GM18511 (cell line): Measurements from ENCODE around the gene HSPE1.
"Not testable (repeated sequence)": the region's sequence is repeated elsewhere in the genome, so short reads cannot be mapped to it uniquely, and the experiment has no call there.

Experiments
- ATAC-seq: cut with Tn5 transposase; IDR thresholded peaks from one replicate; pipeline ENCODE4 v1.9.1; 2021; ENCODE audit warnings: mild to moderate bottlenecking, moderate library complexity; ENCODE audit not compliant: unreplicated experiment

HSPE1 gene

DNA sequence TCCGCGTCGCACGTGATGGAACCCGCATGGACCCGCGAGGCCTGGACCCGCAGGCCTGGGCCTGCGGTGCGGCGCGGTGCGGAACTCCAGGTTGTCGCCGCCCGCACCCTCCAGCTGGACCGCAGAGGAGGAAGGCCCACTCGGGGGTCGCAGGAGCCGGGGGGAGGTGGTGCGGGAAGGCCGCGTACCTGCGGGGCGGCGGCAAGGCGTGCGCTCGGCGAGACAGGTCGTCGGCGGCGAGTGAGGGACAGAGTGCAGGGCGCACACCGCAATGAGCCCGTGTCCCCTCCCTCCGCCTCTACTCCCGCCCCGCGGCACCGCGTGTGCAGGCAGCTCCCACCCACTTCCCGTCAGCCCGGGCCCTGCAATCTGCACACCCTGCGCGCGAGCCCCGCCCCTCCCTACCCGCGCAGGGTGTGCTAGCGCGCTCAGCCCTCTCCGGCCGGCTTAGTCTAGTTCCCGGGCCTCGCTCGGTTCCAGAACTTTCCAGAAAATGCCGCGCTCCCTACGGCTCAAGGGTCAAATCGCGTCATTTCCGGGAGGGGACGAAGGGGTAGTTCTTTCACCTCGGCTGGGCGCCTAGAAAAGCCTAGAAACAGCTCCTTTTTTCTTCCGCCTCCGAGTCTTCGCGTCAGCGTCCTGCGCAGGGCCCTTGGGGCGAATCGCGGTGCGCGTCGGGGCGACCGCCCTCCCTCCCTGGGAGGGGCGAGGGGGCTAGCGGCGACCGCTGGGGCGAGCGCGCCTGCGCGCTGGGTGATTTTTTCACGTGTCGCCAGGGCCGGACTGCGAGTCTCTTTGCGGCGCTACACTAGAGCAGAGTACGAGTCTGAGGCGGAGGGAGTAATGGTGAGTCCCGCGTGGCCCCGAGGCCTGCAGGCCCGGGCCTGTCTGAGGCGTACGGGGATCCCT is at the start of gene HSPE1, which contains the start of gene HSPD1:
Gene HSPE1 (plus strand): TSS at position 786 of the 909 bp plus-strand sequence. CDS start 58 bp downstream, at position 844.
Gene HSPD1 (minus strand): TSS at position 247 of the 909 bp plus-strand sequence. CDS start 992 bp downstream, outside the sequence.
- ATAC-seq = peak; percentile 81

DNA sequence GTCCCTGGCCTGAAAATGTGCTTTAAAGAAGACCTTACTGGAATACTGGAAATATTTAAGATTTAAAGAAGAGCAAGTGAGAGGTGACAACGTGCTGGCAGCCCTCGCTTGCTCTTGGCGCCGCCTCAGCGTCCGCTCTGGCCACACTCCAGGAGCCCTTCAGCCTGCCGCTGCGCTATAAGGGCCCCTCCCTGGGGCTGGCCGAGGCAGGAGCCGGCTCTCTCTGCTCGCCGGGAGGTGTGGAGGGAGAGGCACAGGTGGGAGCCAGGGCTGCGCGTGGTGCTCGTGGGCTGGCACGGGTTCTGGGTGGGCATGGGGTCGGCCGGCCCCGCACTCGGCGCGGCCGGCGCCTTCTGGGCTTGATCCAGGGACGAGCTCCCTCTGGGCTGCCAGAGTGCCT is 49.7 kb upstream of the HSPE1 start:
- ATAC-seq = no peak

DNA sequence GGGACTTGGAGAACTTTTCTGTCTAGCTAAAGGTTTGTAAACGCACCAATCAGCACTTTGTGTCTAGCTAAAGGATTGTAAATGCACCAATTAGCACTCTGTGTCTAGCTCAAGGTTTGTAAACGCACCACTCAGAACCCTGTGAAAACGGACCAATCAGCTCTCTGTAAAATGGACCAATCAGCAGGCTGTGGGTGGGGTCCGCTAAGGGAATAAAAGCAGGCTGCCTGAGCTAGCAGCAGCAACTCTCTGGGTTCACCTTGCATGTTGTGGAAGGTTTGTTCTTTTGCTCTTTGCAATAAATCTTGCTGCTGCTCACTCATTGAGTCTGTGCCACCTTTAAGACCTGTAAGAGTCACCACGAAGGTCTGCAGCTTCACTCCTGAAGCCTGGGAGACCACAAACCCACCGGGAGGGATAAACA is 49.2 kb upstream of the HSPE1 start:
- not testable (repeated sequence) for ATAC-seq

DNA sequence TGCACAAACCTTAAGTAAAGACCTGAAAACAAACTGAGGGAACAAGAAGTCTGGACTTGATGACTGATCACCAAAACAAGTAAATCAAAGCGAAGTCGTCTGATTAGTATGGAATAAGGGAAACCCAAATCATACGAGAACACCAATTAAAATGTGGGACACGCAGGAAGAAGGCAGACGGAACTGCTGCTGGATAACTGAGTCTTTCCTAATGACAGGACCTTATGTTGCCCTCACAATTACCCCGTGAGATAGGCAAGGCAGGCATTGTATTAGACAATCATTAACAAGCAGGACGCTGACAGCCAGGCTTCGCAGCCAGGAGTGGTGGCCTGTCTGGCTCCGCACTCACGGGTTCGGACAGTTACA is 47.4 kb upstream of the HSPE1 start:
- ATAC-seq = no peak

DNA sequence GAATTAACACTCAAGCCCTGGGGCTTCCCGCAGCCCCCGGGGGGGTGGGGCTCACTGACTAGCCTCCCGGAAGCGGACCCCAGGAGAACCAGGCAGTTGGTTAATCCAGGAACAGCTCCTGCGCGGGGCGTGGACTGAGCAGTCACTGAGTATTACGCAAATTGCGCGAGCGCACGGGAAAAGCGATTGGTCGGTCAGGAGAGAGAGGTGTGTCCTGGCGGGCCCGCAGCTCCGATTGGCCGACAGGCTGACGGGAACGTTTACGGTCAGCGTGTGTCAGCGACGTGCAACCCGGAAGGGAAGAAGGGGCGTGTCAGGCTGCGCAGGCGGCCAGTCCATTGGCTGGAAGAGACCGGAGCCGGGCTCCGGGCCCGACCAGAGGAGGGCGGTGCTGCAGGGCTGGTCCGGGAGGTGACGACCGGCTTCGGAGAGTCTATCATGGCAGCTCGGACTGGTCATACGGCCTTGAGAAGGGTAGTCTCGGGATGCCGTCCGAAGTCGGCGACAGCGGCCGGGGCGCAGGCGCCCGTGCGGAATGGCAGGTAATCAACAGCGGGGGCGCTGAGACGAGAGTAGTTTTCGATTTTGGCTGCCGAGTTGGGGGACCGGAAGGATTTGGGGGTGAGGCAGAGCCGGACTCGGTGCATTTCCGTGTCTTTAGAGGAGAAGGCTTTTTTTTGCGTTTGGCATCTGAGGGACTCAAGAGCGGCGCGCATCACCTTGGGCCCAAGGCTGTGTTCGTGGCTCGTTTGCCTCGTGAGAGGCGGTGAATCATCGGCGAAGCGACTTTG is 46.9 kb upstream of the HSPE1 start, which contains the start of gene COQ10B:
Gene COQ10B (plus strand): TSS at position 430 of the 791 bp plus-strand sequence. CDS start 9 bp downstream, at position 439.
- ATAC-seq = peak; percentile 93

DNA sequence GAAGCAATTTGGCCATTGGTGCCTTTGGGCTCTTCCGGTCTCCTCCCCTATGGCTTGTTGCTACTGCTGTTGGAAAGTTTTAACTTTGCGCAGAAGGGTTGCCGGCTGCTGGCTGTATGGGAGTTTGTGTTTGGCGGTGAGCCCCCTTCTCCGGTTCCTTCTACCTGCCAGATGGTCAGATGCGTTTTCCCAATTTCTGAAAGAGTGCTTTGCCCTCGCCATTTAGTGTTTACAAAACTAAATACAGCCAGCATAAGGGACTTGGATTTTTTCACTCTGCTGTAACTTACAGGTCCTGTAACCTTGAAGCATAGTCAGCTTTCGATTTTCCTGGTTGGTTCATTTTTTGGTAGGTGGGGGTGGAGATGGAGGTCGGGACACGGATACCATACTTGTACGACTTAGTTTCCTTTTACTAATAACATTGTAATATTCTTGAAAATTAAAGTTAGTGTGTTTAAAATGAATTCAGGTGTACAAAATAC is 46.2 kb upstream of the HSPE1 start:
- ATAC-seq = peak; percentile 46

DNA sequence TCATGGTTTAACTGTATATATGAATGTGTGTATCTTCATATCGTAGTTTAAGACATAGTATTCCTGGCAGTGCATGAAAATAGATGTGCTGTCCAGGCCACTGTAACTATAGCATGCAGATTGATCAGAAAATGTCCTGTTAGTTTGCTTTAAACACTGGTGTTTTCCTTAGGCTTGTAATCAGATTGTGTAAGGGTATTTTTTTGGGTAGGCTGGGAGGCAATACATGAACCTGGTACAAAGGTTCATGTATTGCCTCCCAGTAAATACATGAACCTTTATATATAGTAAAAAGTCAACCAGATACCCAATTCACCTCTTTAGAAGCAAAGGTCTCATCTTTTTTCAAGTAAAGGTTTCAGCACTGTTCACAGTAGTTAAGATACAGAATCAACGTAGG is 45.3 kb upstream of the HSPE1 start:
- no peak for ATAC-seq

DNA sequence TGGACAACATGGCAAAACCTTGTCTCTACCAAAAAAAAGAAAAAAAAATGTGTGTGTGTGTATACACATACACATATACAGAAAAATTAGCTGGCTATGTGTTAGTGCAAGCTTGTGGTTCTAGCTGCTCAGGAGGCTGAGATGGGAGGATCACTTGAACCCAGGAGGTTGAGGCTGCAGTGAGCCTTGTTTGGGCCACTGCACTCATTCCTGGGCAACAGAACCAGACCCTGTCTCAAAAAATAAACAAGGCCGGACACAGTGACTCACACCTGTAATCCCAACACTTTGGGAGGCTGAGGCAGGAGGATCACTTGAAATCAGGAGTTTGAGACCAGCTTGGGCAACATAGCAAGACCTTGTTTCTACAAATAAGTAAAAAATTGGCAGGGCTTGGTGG is 44.8 kb upstream of the HSPE1 start:
- no peak for ATAC-seq

DNA sequence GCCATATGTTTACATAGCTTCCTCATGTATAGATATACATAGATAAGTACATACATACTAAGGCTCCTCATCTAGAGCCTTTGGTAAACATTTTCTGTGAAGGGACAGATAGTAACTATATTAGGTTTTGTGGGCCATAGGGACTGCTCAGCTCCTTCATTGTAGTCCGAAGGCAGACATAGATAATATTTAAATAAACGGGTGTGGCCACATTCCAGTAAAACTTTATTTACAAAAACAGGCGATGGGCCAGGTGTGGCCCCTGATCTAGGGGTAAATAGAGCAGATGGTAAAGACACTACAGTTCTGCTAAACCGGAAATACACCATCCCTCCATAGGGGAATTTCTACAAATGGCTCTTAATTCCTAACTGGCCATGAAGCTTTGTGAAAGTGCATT is 39.5 kb upstream of the HSPE1 start:
- no peak for ATAC-seq

DNA sequence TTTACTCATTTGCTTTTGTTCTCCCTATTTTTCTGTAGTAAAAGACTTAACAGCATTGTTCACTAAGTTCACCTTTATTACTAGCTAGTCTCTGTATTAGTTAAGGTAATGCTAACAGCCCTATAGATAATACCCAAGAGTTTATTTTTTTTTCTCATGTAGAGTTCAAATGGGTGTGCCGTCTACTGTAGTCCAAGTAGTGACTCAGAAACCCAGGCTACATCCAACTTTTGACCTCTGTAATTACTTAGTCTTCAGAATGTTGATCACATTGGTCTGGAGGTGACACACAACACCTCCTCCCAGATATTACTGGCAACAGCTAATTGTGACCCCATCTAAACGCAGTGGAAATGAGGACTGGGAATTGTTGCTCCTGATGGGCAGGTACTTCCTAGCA is 39.1 kb upstream of the HSPE1 start:
- no peak for ATAC-seq

DNA sequence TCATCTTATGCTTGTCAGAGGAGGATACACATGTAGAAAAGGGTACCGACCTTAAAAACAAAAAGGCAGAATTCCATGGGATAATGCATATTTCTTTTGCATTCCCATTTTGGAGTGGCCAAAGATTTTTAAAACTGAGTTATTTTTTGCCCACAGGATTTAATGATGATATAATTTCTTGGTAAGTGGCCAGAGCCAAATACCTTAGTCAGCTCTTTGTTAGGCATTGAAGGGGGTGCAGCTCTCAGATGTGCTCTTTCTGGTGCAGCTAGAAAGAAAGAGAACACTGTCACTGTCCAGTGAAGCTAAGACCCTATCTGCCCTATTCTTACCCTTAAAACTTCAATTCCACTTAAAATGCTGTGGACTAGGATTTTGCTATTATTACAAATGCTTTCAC is 36.0 kb upstream of the HSPE1 start:
- ATAC-seq = no peak

DNA sequence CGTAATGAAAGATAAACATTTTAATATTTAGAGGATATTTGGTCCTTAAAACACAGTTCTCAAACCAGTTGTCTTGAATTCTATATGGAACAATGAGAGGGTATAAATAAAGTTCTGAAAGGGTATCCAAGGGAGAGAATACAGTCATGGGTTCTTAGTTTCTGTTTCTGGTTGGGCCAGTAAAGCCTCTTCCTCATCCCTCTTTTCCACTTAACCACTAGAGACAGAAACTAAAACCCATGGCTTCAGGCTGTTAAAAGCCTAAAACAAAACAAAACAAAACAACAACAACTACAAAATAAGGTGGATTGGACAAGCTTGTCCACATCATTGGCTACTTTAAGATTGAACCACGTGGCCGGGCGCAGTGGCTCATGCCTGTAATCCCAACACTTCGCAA is 28.0 kb upstream of the HSPE1 start:
- ATAC-seq = no peak

DNA sequence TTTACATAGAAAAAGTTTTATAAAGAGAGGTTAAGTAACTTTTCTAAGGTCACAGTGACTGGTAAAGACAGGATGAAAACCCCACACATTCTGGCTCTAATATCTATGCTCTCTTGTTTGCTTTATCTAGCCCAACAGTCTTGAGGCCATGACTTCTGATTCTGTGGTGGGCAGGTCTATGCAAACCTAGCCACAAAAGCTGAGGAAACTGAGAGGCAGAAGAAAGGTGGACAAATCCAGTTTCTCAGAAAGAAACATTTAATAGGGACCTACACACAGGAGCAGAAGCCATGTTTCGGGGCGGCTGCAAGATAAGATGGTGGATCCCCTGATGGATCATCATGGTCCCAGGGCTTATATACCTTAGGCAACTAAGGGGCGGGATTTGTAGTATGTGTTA is 22.4 kb upstream of the HSPE1 start:
- no peak for ATAC-seq

DNA sequence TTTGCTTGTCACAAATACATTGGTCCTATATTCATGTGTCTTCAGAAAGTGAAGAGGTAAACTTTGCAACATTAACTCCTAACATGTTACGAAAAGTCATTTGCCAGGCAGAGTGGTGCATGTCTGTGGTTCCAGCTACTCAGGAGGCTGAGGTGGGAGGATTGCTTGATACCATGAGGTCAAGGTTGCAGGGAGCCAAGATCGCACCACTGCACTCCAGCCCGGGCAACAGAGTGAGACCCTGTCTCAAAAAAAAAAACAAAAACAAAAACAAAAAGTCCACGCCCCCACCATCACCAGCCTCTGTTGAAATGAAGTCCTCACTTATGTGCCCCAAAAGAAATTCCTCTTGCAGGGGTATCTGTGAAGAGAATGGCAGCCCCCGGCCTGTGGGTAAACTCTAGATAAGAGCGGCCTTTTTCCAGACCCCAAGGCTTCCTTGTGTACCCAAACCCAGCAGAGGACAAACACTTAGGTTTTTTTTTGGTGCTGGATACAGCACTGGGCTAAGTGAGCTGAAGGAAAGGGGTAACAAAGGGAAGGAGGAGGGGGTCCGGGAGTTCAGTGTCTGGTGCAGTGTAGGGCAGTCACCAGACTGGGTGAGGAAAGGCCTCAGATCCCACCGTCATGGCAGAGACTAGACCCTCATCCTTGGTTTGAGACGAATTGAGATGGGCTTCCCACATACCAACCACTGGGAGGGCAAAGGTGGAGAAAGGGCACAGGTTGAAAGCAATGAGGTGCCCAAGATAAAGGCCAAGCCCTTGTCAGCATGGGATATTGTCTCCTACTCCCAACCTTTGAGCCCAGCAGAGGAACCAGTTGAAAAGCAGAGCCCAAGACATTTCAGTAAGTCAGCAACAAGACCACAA is 19.8 kb upstream of the HSPE1 start:
- ATAC-seq = no peak

DNA sequence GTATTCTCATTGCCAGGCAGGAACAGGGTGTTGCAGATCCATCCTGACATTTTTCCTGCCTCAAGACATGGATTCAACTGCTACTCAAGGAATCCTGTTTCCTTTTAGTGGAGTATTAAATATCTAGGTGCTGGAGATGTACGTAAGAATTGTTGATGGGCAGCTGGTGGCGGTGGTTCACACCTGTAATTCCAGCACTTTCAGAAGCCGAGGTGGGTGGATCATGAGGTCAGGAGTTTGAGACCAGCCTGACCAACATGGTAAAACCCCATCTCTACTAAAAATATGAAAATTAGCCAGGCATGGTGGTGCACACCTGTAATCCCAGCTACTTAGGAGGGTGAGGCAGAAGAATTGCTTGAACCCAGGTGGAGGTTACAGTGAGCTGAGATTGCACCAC is 15.9 kb upstream of the HSPE1 start:
- not testable (repeated sequence) for ATAC-seq

DNA sequence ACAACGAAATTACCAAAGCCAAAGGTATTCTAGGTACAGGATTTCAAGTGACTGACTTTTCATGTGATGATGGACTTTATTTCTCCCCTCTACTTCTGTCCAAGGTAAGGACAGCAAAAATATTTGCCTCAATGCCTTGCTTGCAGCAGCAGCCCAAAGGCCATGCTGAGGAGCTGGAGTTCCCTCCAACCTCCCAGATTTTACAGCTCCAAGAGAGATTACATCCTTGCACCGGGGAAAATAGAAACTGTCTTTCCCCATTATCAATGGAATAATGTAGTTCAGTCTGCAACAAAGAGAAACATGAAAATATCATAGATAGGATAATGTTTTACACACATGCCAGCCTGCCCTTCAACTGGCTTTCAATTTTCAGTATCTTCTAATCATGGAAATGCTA is 14.0 kb upstream of the HSPE1 start:
- ATAC-seq = no peak

DNA sequence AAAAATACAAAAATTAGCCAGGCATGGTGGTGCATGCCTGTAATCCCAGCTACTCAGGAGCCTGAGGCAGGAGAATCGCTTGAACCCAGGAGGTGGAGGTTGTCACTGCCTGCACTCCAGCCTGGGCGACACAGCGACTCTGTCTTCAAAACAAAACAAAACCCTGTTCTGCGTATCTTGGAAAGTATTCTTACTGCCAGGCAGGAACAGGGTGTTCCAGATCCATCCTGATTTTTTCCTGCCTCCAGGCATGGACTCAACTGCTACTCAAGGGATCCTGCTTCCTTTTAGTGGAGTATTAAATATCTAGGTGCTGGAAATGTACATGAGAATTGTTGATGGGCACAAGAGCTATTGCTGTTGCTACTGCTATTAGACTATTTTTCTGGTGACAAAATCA is 12.8 kb upstream of the HSPE1 start:
- no peak for ATAC-seq

DNA sequence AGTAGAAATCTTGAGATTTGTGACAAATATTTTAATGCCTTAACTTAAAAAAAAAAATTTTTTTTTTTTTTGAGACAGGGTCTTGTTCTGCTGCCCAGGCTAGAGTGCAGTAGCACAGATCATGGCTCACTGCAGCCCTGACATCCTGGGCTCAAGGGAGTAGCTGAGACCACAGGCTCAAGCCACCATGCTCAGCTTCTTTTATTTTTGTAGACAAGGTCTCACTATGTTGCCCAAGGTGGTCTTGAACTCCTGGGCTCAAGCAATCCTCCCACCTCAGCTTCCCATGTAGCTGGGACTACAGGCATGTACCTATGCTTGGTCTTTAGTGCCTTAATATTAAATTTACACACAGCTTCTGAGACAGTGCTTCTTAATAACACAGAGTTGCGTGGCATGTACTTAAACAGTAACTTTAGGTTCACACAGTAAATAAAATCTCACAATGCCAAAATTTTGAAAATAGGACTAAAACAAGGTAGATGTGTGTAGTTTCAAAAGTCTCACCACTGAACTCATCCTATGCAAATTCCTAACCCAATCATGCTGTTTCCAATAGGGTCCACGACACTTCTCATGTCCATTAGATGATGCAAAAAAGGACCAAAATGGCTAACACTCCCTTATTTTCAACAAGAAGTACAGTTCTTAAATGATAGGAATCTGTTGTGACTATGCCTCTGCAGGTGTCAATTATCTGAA is 4.6 kb upstream of the HSPE1 start:
- no peak for ATAC-seq

DNA sequence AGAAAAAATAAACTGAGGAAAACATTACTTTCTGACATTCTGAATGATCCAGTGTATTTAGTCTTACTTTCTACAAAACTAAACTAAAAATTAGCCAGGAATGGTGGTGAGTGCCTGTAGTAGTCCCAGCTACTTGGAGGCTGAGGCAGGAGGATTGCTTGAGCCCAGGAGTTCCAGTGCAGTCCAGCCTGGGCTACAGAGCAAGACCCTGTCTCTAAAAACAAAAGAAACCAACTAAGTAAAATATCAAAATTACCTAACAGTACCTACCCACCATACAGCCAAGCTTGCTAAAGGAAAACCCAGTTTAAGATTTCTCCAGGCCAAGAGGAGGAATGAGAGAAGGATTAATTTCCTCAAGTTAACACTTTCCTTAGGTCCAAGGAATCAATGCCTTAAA is 3.5 kb upstream of the HSPE1 start:
- ATAC-seq = no peak

DNA sequence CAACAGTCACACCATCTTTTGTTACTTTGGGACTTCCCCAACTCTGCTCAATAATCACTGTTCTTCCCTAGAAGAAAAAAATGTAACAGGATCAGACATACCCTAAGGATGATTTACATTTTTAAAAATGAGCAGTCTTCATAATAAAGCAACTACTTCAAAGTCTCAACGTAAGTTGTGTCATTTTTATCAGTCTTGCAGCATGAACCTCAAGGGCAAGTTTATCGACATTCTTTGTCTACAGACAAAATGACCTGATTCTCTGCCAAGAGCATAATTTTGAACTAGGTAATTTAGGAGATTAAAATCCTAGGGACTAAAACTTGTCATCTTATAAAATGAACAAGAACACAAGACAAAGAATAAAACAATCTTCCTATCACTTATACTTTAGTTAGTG is 2.9 kb upstream of the HSPE1 start:
- ATAC-seq = no peak
